Mucosa of stomach (tissue), 1 donor: ENCODE data around the gene PSEN1.

Source experiments
- H3K27me3 ChIP-seq: one replicate; pipeline ENCODE4 v1.7.0; 2013; ENCODE audit warnings: mild to moderate bottlenecking, low read length; ENCODE audit not compliant: control insufficient read depth, insufficient read depth
- H3K36me3 ChIP-seq: one replicate; pipeline ENCODE4 v1.7.0; 2013; ENCODE audit warnings: low read length; ENCODE audit not compliant: control insufficient read depth, insufficient read depth
- H3K4me1 ChIP-seq: one replicate; pipeline ENCODE4 v1.7.0; 2013; ENCODE audit warnings: mild to moderate bottlenecking, low read length; ENCODE audit not compliant: control insufficient read depth, insufficient read depth
- H3K4me3 ChIP-seq: one replicate; pipeline ENCODE4 v1.7.0; 2013; ENCODE audit warnings: low read length
- H3K9ac ChIP-seq: one replicate; pipeline ENCODE4 v1.7.0; 2013; ENCODE audit warnings: mild to moderate bottlenecking, low read length, moderate library complexity
- H3K9me3 ChIP-seq: one replicate; pipeline ENCODE4 v1.7.0; 2013; ENCODE audit warnings: mild to moderate bottlenecking, low read length, moderate library complexity; ENCODE audit not compliant: control insufficient read depth
- donor health status: Pancreatic carcinoma.

The PSEN1 gene

DNA sequence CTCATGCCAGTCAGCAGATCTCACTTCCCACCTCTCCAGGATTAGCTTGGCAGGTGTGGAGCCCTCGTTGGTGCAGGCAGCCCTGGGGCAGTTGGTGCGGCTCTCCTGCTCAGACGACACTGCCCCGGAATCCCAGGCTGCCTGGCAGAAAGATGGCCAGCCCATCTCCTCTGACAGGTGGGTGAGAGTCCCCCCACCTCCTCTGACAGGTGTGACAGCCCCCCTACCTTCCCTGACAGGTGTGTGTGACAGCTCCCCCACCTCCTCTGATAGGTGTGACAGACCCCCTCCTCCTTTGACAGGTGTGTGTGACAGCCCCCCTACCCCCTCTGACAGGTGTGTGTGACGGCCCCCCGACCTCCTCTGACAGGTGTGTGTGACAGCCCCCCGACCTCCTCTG, 127.3 kb downstream of the PSEN1 start:
- H3K4me3 ChIP-seq = no peak overlapping the region
- no peaks in the 10 kb centered on the region for H3K36me3 ChIP-seq
- no peaks in the 10 kb centered on the region for H3K4me1 ChIP-seq
- no peaks in the 10 kb centered on the region for H3K27me3 ChIP-seq
- no peak overlapping the region for H3K9ac ChIP-seq
- no peaks in the 10 kb centered on the region for H3K9me3 ChIP-seq

DNA sequence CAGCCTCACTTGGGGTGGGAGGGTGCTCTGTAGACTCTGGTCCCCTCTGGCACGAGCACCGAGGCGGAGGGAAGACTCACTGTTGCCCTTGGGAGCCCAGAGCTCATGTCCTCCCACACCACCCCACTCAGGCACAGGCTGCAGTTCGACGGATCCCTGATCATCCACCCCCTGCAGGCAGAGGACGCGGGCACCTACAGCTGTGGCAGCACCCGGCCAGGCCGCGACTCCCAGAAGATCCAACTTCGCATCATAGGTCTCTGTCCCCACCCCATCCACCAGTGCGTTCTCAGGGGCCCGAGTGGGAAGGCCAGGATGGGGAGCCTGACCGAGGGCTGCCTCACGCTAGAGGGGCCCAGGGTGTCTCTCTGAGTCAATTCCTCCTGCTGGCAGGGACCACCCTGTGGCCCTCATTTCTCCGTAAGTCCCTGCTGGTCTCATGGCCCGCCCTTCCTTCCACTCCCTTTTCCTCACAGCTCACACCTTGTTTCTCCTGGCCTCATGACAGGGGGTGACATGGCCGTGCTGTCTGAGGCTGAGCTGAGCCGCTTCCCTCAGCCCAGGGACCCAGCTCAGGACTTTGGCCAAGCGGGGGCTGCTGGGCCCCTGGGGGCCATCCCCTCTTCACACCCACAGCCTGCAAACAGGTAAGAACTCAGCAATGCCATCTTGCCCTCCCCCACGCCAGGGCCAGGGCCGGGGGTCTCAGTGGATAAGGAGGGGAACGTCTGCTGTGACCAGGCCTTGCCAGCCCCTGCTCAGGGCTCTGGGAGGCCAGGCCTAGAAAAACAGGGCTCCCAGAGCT, 128.0 kb downstream of the PSEN1 start:
- Histone ChIP-seq H3K4me1 (no peaks in the 10 kb centered on the region), H3K9me3 (no peaks in the 10 kb centered on the region), H3K27me3 (no peaks in the 10 kb centered on the region), H3K9ac (no peak overlapping the region), H3K4me3 (no peak overlapping the region), H3K36me3 (no peaks in the 10 kb centered on the region)

DNA sequence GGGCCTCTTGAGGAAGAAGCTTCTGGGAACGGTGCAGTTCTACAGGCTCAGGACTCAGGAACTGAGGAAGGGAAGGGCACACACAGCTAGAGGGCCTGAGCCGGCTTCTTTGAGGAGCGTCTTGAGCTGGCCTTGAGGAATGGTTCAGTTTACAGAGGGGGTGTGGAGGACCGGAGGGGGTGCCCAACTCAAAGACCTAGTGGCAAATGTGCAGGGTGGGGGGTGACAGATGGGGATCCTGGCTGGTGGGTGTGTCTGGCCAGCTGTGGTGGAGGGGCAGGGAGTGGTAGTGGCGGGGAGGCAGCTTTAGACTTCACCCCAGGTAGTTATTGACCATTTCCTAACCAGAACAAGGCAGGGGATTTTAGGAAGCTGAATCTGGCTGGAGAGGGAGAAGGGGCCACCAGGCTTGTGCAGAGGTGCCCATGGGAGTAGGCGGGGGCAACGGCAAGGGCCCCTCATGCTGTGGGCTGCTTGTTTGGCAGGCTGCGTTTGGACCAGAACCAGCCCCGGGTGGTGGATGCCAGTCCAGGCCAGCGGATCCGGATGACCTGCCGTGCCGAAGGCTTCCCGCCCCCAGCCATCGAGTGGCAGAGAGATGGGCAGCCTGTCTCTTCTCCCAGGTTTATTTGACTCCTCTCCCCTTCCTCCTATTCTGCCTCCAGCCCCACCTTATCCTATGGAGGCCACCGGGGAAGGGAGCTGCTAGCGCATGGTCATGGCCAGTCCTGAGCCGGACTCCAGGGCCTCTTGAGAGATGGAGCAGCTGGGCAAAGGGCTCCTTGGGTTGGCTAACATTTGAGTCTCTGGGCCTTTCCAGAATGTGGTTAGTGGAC, 128.8 kb downstream of the PSEN1 start:
- no peaks in the 10 kb centered on the region for H3K9me3 ChIP-seq
- H3K4me1 ChIP-seq = peaks cover 7% of the 10 kb centered on the region
- H3K9ac ChIP-seq = no peak overlapping the region
- H3K27me3 ChIP-seq = no peaks in the 10 kb centered on the region
- no peak overlapping the region for H3K4me3 ChIP-seq
- no peaks in the 10 kb centered on the region for H3K36me3 ChIP-seq

DNA sequence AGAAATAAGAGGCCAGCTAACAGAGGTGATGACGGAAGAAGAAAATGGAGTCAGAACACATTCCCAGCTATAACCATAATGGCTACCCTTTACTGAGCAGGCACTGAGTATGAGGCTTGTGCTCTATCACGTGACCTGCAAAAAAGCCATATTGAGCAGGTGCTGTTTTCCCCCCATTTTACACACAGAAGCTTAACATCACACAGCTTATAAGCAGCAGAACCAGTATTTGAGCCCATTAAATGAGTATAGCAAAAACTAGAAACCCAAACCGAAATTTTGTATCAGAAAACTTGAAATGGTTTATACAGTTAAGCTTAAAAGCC, 129.4 kb downstream of the PSEN1 start:
- H3K27me3 ChIP-seq = no peaks in the 10 kb centered on the region
- H3K9ac ChIP-seq = no peak overlapping the region
- H3K4me1 ChIP-seq = peaks cover 12% of the 10 kb centered on the region
- no peaks in the 10 kb centered on the region for H3K36me3 ChIP-seq
- H3K9me3 ChIP-seq = no peaks in the 10 kb centered on the region
- no peak overlapping the region for H3K4me3 ChIP-seq

DNA sequence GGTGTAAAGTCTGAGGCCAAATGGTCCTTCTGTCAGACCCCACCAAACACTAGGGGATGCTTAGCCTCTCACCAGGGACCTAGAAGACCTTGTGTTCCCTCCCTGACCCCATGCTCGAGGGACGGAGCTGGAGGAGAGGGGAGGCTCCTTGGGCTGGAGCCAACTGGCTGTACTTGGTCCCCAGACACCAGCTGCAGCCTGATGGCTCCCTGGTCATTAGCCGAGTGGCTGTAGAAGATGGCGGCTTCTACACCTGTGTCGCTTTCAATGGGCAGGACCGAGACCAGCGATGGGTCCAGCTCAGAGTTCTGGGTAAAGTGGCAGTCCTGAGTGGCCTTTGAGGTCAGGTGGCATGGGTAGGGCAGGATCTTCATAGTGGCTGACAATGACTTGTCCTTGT, 130.0 kb downstream of the PSEN1 start:
- Histone ChIP-seq H3K9ac (no peak overlapping the region), H3K36me3 (no peaks in the 10 kb centered on the region), H3K4me3 (no peak overlapping the region), H3K4me1 (peaks cover 12% of the 10 kb centered on the region), H3K27me3 (no peaks in the 10 kb centered on the region), H3K9me3 (no peaks in the 10 kb centered on the region)

DNA sequence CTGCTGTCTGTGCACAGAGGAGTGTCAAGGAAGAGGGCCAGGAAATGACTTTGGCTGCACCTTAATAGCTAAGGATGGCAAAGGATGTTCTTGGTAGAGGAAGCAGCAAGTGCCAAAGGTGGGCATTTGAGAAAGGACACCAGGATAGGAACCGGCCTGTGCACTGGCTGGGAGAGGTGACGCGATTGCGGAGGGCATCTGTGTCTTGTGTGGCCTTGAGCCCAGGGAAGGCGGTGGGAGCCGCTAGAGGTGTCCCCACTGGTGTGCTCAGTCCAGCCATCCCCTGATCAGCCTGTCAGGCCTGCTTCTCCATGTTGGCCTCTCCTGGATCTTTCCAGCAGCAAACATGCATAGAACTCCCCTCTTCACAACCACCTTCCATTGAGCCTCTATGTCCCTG, 131.2 kb downstream of the PSEN1 start:
- peaks cover 12% of the 10 kb centered on the region for H3K4me1 ChIP-seq
- H3K9me3 ChIP-seq = no peaks in the 10 kb centered on the region
- no peak overlapping the region for H3K4me3 ChIP-seq
- H3K9ac ChIP-seq = no peak overlapping the region
- H3K27me3 ChIP-seq = no peaks in the 10 kb centered on the region
- H3K36me3 ChIP-seq = no peaks in the 10 kb centered on the region

DNA sequence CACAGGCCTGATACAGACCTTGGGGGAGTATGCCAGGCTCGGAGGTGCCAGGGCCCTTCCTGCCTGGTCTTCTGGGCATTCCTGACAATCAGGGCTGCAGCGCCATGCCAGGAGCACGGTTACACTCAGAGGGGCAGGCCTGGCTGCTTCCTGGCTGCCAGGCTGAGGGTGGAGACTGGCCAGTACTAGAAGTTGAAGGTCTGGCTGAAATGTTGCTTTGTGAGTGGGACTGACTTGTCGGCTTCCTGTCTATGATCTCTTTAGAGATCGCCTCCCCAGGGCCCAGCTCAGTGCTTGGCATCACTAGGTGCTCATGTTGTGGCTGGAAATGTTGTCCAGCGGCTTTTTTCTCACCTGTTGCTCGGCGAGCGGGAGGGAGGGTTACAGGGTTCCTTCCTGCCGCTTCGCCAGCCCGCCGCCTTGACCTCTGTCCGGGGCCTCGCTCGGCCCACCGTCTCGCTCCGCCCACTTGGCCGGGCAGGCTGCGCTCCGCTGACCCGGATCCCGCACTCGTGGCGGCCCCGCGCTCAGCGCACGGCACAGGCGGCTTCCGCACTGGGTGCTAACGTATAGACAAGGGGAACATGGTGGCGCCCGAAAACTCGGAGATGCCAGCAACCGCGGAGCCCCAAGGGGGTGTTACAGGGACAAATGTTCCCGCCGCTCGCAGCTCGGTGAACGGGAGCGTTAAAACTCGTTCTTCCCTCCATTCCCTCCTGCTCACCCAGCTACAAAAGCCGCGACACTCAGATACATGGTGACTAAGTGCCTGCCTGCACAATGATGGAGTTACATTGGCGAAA, 133.6 kb downstream of the PSEN1 start:
- Histone ChIP-seq H3K4me3 (peak overlapping the region; percentile 9), H3K27me3 (no peaks in the 10 kb centered on the region), H3K9ac (peak overlapping the region; percentile 31), H3K9me3 (no peaks in the 10 kb centered on the region), H3K36me3 (peaks cover 5% of the 10 kb centered on the region), H3K4me1 (peaks cover 12% of the 10 kb centered on the region)

DNA sequence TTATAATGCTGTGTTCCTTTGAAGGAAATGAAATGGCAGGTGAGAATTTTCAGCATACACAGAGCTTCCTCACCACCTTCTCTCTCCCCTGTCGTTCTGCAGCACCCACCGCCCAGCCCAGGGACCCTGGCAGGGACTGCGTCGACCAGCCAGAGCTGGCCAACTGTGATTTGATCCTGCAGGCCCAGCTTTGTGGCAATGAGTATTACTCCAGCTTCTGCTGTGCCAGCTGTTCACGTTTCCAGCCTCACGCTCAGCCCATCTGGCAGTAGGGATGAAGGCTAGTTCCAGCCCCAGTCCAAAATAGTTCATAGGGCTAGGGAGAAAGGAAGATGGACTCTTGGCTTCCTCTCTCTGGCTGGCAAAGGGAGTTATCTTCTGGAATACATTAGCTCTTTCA, 136.1 kb downstream of the PSEN1 start:
- Histone ChIP-seq H3K36me3 (peaks cover 5% of the 10 kb centered on the region), H3K27me3 (no peaks in the 10 kb centered on the region), H3K4me1 (peaks cover 12% of the 10 kb centered on the region), H3K9ac (no peak overlapping the region), H3K9me3 (no peaks in the 10 kb centered on the region), H3K4me3 (no peak overlapping the region)
